Heart left ventricle (tissue), 13 donors: Measurements from ENCODE around the gene ELMOD1.

Source experiments
- POLR2A ChIP-seq, 2 donors: fragments of 450-650 bp; IDR thresholded peaks; one replicate each; pipeline ENCODE4 v1.6.1; 2017; ENCODE audit warnings: antibody characterized with exemption in 2 of 2, mild to moderate bottlenecking in 2 of 2, moderate library complexity in 2 of 2
- TF ChIP-seq, protein P1 (sequence below), 12 donors: fragments of 200-600 bp; sonication (generic) in 4 of 12; IDR thresholded peaks; one replicate each; pipeline versions ENCODE4 v1.5.0 to v1.8.0; 2018 to 2022; ENCODE audit warnings: antibody characterized with exemption in 12 of 12, mild to moderate bottlenecking in 5 of 12
- donor health status: ischemic (EF 13 %, LVEDD 7.1; RV severe dilation, severe dysfunction).
- donor health status: DM: no; HTN: yes; CAD: no.
- donor health status: DM: no; HTN: no; CAD: no.
- donor health status: ischemic (EF 25% LVEDD 6.9; RV normal size, moderate dysfunction).
- donor health status: ischemic (EF 25% LVEDD 5.7; RV mildly dilated, moderate dysfunction).
- donor health status: ischemic (EF 35%, LVEDD 5.7; RV mildly dilated, moderate dysfunction).
- donor health status: nonischemic (EF 11% LVEDD 7.7; RV severe dilation, severe dysfunction).
- donor health status: DM: yes; HTN: yes; CAD: no.
- donor health status: PGD.
- donor health status: ischemic (EF 29% LVEDD 5.4; RV normal size, mild dysfunction).
- donor health status: nonischemic (EF 23%, LVEDD 6.1; RV moderate dilation, normal function).

DNA sequence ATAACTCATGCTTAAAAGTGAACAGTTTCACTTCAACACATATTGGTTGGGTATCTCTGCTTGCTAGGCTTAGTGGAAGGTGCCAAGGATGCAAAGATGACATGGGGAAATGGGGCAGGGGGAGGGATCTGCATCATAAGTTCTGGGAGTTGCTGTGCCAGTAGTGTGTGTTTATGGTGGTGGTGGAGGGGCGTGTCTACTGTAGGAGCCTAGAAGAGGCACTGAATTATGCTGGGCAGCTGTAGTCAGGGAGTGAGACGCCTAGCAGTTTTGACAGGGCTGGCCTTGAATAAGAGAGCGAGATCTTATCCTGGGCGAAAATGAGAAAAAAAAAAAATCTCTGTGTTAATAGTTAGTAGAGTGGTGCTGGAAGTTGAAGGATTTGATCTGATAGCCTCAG lies 3.0 kb downstream of the ELMOD1 start:
- TF ChIP-seq, protein P1, sequence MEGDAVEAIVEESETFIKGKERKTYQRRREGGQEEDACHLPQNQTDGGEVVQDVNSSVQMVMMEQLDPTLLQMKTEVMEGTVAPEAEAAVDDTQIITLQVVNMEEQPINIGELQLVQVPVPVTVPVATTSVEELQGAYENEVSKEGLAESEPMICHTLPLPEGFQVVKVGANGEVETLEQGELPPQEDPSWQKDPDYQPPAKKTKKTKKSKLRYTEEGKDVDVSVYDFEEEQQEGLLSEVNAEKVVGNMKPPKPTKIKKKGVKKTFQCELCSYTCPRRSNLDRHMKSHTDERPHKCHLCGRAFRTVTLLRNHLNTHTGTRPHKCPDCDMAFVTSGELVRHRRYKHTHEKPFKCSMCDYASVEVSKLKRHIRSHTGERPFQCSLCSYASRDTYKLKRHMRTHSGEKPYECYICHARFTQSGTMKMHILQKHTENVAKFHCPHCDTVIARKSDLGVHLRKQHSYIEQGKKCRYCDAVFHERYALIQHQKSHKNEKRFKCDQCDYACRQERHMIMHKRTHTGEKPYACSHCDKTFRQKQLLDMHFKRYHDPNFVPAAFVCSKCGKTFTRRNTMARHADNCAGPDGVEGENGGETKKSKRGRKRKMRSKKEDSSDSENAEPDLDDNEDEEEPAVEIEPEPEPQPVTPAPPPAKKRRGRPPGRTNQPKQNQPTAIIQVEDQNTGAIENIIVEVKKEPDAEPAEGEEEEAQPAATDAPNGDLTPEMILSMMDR (IDR thresholded peaks at IDR 0.05): no peak
- TF ChIP-seq POLR2A (IDR thresholded peaks at IDR 0.05): no peak
